Prostate gland (tissue), 2 donors: ENCODE results near the gene ULBP3. TPM values are rescaled to one million over a fixed set of nuclear protein-coding genes. Genes with fewer than 3 reads are reported as not detected.

Experiments
- DNase-seq: peaks from one replicate; pipeline ENCODE4 v3.0.0-alpha.2; 2019; ENCODE audit warnings: low spot score
- H3K27ac ChIP-seq, 2 donors: fragments of 200-600 bp; sonication (generic); 2 replicates each; pipeline ENCODE4 v1.5.1; 2017 to 2019
- H3K27me3 ChIP-seq: fragments of 200-600 bp; sonication (generic); replicated peaks from 2 replicates; pipeline ENCODE4 v1.5.1; 2019; ENCODE audit not compliant: insufficient read depth
- H3K36me3 ChIP-seq, 2 donors: fragments of 200-600 bp; sonication (generic); 1 replicate in 1 of 2; 2 replicates in 1 of 2; pipeline versions ENCODE4 v1.5.1 to v1.8.1; 2017 to 2019
- H3K4me1 ChIP-seq: fragments of 200-600 bp; sonication (generic); replicated peaks from 2 replicates; pipeline ENCODE4 v1.5.1; 2019
- H3K4me3 ChIP-seq, 2 donors: fragments of 200-600 bp; sonication (generic); 2 replicates each; pipeline ENCODE4 v1.5.1; 2017 to 2019
- H3K9me3 ChIP-seq: fragments of 200-600 bp; sonication (generic); 2 replicates; pipeline ENCODE4 v1.5.1; 2017
- POLR2A ChIP-seq: fragments of 450-650 bp; IDR thresholded peaks from one replicate; pipeline ENCODE4 v1.6.1; 2016; ENCODE audit warnings: antibody characterized with exemption, mild to moderate bottlenecking
- POLR2AphosphoS5 ChIP-seq: sonication (generic); formaldehyde crosslinking; IDR thresholded peaks from one replicate; pipeline ENCODE4 v1.6.1; 2017; ENCODE audit warnings: antibody characterized with exemption
- WGBS: methylation state at CpG from one replicate; pipeline ENCODE4 v1.1.5; 2018; 5-methylcytosine and 5-hydroxymethylcytosine counted together
- intact Hi-C: fragments of 100-400 bp; cut with DNase I; formaldehyde crosslinking; loops from one replicate; pipeline ENCODE4 v1.14.2; 2022
- total RNA-seq, 2 donors: library from RNA; depleted of rRNA; stranded (reverse); fragments of >200 nt; gene quantifications; one replicate each; pipeline ENCODE4 v1.1.0, GENCODE V29; 2016
- TF ChIP-seq, protein P1 (sequence below), 4 experiments: fragments of 200-600 bp in 2 of 4; fragments of 450-650 bp in 2 of 4; sonication (generic) in 2 of 4; IDR thresholded peaks; 1 replicate in 3 of 4; 2 replicates in 1 of 4; pipeline ENCODE4 v1.5.1; 2016 to 2019; ENCODE audit warnings: antibody characterized with exemption in 4 of 4, mild to moderate bottlenecking in 2 of 4, moderate library complexity in 2 of 4

The ULBP3 gene
- total RNA-seq, 2 donors from 2014 or later, result 28.9 TPM; not detected in 1

- Histone ChIP-seq H3K27me3 (no peaks in the 10 kb centered on the region), H3K4me3 (no peak overlapping the region), H3K4me1 (no peaks in the 10 kb centered on the region), H3K27ac (no peak overlapping the region), H3K36me3 (no peaks in the 10 kb centered on the region), H3K9me3 (no peaks in the 10 kb centered on the region)
- 89% methylated on average over 10 of the region's 10 CpGs for WGBS
- TF ChIP-seq, protein P1, sequence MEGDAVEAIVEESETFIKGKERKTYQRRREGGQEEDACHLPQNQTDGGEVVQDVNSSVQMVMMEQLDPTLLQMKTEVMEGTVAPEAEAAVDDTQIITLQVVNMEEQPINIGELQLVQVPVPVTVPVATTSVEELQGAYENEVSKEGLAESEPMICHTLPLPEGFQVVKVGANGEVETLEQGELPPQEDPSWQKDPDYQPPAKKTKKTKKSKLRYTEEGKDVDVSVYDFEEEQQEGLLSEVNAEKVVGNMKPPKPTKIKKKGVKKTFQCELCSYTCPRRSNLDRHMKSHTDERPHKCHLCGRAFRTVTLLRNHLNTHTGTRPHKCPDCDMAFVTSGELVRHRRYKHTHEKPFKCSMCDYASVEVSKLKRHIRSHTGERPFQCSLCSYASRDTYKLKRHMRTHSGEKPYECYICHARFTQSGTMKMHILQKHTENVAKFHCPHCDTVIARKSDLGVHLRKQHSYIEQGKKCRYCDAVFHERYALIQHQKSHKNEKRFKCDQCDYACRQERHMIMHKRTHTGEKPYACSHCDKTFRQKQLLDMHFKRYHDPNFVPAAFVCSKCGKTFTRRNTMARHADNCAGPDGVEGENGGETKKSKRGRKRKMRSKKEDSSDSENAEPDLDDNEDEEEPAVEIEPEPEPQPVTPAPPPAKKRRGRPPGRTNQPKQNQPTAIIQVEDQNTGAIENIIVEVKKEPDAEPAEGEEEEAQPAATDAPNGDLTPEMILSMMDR (IDR thresholded peaks at IDR 0.05), result no peak
- no peak for TF ChIP-seq POLR2A
- no peak for TF ChIP-seq POLR2AphosphoS5
- no peak for DNase-seq
- intact Hi-C loops, result no loop called here
These were observed 29.2 kb upstream of the ULBP3 start for GRCh38 chr6:150098155-150098554.

- 87% methylated on average over 6 of the region's 6 CpGs for WGBS
- TF ChIP-seq, protein P1 (IDR thresholded peaks at IDR 0.05), result no peak
- TF ChIP-seq POLR2A, result no peak
- TF ChIP-seq POLR2AphosphoS5, result no peak
- no peaks in the 10 kb centered on the region for H3K27me3 ChIP-seq
- DNase-seq, result no peak
- no peak overlapping the region for H3K4me3 ChIP-seq
- intact Hi-C loops, result no loop called here
- no peaks in the 10 kb centered on the region for H3K4me1 ChIP-seq
- H3K9me3 ChIP-seq, result no peaks in the 10 kb centered on the region
- no peak overlapping the region for H3K27ac ChIP-seq
- H3K36me3 ChIP-seq, result no peaks in the 10 kb centered on the region
These were observed 24.5 kb upstream of the ULBP3 start for GRCh38 chr6:150093397-150093796.

- Histone ChIP-seq H3K4me1 (no peaks in the 10 kb centered on the region), H3K36me3 (no peaks in the 10 kb centered on the region), H3K27me3 (no peaks in the 10 kb centered on the region), H3K4me3 (no peak overlapping the region), H3K9me3 (no peaks in the 10 kb centered on the region), H3K27ac (no peak overlapping the region)
- TF ChIP-seq, protein P1 (IDR thresholded peaks at IDR 0.05), result no peak
- no peak for TF ChIP-seq POLR2A
- no peak for TF ChIP-seq POLR2AphosphoS5
- no peak for DNase-seq
- intact Hi-C loops, result no loop called here
- WGBS, result 39% methylated on average over 4 of the region's 4 CpGs
These were observed 22.6 kb upstream of the ULBP3 start for GRCh38 chr6:150091476-150091875.

DNA sequence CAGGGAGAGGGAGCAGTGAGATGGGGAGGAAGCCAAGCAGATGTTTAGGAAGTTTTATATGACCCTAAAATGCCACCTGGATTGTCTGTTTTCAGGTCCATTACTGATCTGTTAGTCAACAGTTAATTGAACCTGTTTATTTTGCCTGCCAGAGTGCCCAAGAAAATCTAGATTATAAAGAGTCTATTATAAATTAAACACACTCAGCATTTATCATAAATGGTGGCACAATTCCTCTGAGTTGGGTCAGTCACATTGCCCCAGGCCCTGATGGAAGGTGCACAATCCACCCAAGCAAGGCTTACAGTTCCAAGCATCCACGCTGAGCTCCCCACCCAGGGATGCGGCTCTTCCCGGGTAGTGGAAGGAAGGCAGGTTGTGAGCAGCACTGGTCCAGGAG is 21.4 kb upstream of the ULBP3 start:
- intact Hi-C loops, result no loop called here
- no peaks in the 10 kb centered on the region for H3K4me1 ChIP-seq
- no peak overlapping the region for H3K4me3 ChIP-seq
- H3K36me3 ChIP-seq, result no peaks in the 10 kb centered on the region
- H3K27me3 ChIP-seq, result no peaks in the 10 kb centered on the region
- DNase-seq, result no peak
- TF ChIP-seq POLR2A, result no peak
- TF ChIP-seq, protein P1 (IDR thresholded peaks at IDR 0.05), result no peak
- TF ChIP-seq POLR2AphosphoS5, result no peak
- WGBS, result 97% methylated on average over 3 of the region's 3 CpGs
- H3K9me3 ChIP-seq, result no peaks in the 10 kb centered on the region
- no peak overlapping the region for H3K27ac ChIP-seq

- Histone ChIP-seq H3K27ac (no peak overlapping the region), H3K4me3 (no peak overlapping the region), H3K9me3 (no peaks in the 10 kb centered on the region), H3K27me3 (no peaks in the 10 kb centered on the region), H3K36me3 (no peaks in the 10 kb centered on the region), H3K4me1 (no peaks in the 10 kb centered on the region)
- no peak for DNase-seq
- TF ChIP-seq POLR2AphosphoS5, result no peak
- no peak for TF ChIP-seq POLR2A
- TF ChIP-seq, protein P1 (IDR thresholded peaks at IDR 0.05), result no peak
- intact Hi-C loops, result no loop called here
- 91% methylated on average over 12 of the region's 12 CpGs for WGBS
These were observed 19.7 kb upstream of the ULBP3 start for GRCh38 chr6:150088481-150089154.
